Measurements from ENCODE around the gene RBPMS2.

DNA sequence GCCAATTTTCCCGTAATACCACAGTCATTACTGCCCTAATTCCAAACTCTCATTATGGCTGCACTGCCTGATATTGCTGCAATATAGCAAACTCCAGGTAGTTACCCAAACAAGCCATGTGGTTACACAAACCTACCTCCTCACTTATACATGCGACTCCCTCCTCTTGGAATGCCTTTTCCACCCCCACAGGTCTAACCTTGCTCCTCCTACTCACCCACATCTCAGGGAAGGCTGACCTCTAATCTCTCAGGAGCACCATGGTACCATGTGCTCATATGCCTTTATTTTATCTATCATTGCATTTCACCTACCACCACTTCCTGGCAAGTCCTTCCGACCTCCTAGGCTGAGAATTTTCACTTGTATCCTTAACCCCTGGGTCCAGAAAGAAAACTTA is 2.9 kb downstream of the RBPMS2 start:
- TF ChIP-seq POLR2A (IDR thresholded peaks at IDR 0.05; ENCODE audit: low read length) = no peak
- no peak for TF ChIP-seq GATA1 (IDR thresholded peaks at IDR 0.05; ENCODE audit: low read depth, low read length)

Data from erythroblast (primary cell).